Measurements from ENCODE around the gene PIK3AP1. TPM values are rescaled to one million over a fixed set of nuclear protein-coding genes. Genes with fewer than 3 reads are reported as not detected.

PIK3AP1 gene
- total RNA-seq, 4 donors from 2014 or later = 4.7 to 16.6 (median 8.8) TPM

GRCh38 chr10:96612055-96612830, 108.1 kb downstream of the PIK3AP1 start:
- no peaks in the 10 kb centered on the region for H3K9me3 ChIP-seq
- intact Hi-C loops (cut with DNase I) = no loop called here
- no peak for DNase-seq (ENCODE audit: extremely low spot score)
- H3K4me1 ChIP-seq = peaks cover 0 to under 1% (median 0%) of the 10 kb centered on the region in 4 donors
- peaks cover 0 to 17% (median 0%) of the 10 kb centered on the region in 4 donors for H3K27me3 ChIP-seq
- H3K36me3 ChIP-seq = no peaks in the 10 kb centered on the region
- 85% methylated on average over 8 of the region's 8 CpGs for WGBS
- H3K27ac ChIP-seq (replicated peaks in 1 of 4) = no peak overlapping the region
- no peak overlapping the region for H3K4me3 ChIP-seq
- TF ChIP-seq CTCF (IDR thresholded peaks at IDR 0.05) = no peak
- TF ChIP-seq POLR2A (IDR thresholded peaks at IDR 0.05; ENCODE audit: low read depth) = no peak
- no peak for TF ChIP-seq POLR2AphosphoS5 (IDR thresholded peaks at IDR 0.05)
- TF ChIP-seq EP300 (IDR thresholded peaks at IDR 0.05) = no peak

GRCh38 chr10:96610817-96611216, 109.5 kb downstream of the PIK3AP1 start:
- no peak for TF ChIP-seq EP300 (IDR thresholded peaks at IDR 0.05)
- no peak for TF ChIP-seq POLR2A (IDR thresholded peaks at IDR 0.05; ENCODE audit: low read depth)
- no peak for TF ChIP-seq CTCF (IDR thresholded peaks at IDR 0.05)
- no peak for TF ChIP-seq POLR2AphosphoS5 (IDR thresholded peaks at IDR 0.05)
- no peak for DNase-seq (ENCODE audit: extremely low spot score)
- Histone ChIP-seq H3K9me3 (no peaks in the 10 kb centered on the region), H3K4me3 (no peak overlapping the region), H3K4me1 (no peaks in the 10 kb centered on the region), H3K36me3 (no peaks in the 10 kb centered on the region), H3K27ac (replicated peaks in 1 of 4) (no peak overlapping the region), H3K27me3 (peaks cover 0 to 17% (median 0%) of the 10 kb centered on the region in 4 donors)
- 85% methylated on average over 6 of the region's 6 CpGs for WGBS
- intact Hi-C loops (cut with DNase I) = no loop called here

GRCh38 chr10:96609510-96609909, 110.8 kb downstream of the PIK3AP1 start:
- no peaks in the 10 kb centered on the region for H3K9me3 ChIP-seq
- 90% methylated on average over 7 of the region's 7 CpGs for WGBS
- TF ChIP-seq POLR2AphosphoS5 (IDR thresholded peaks at IDR 0.05) (no peak), EP300 (IDR thresholded peaks at IDR 0.05) (no peak), POLR2A (IDR thresholded peaks at IDR 0.05; ENCODE audit: low read depth) (no peak), CTCF (IDR thresholded peaks at IDR 0.05) (no peak)
- H3K36me3 ChIP-seq = no peaks in the 10 kb centered on the region
- intact Hi-C loops (cut with DNase I) = no loop called here
- H3K4me1 ChIP-seq = no peaks in the 10 kb centered on the region
- no peak for DNase-seq (ENCODE audit: extremely low spot score)
- no peak overlapping the region for H3K4me3 ChIP-seq
- no peak overlapping the region for H3K27ac ChIP-seq (replicated peaks in 1 of 4)
- peaks cover 0 to 17% (median 0%) of the 10 kb centered on the region in 4 donors for H3K27me3 ChIP-seq

GRCh38 chr10:96608805-96609204, 111.5 kb downstream of the PIK3AP1 start:
- no peaks in the 10 kb centered on the region for H3K36me3 ChIP-seq
- WGBS = 77% methylated on average over 5 of the region's 5 CpGs

More at GRCh38 chr10:96608805-96609204, 111.5 kb downstream of the PIK3AP1 start:
- intact Hi-C loops (cut with DNase I) = no loop called here
- no peak overlapping the region for H3K27ac ChIP-seq (replicated peaks in 1 of 4)
- no peak overlapping the region for H3K4me3 ChIP-seq
- TF ChIP-seq CTCF (IDR thresholded peaks at IDR 0.05) (no peak), POLR2A (IDR thresholded peaks at IDR 0.05; ENCODE audit: low read depth) (no peak), POLR2AphosphoS5 (IDR thresholded peaks at IDR 0.05) (no peak)
- DNase-seq (ENCODE audit: extremely low spot score) = no peak
- peaks cover 0 to 17% (median 0%) of the 10 kb centered on the region in 4 donors for H3K27me3 ChIP-seq
- no peaks in the 10 kb centered on the region for H3K9me3 ChIP-seq
- no peaks in the 10 kb centered on the region for H3K4me1 ChIP-seq
